H1 (cell line): Measurements from ENCODE around the gene ORC2. TPM values are rescaled to one million over a fixed set of nuclear protein-coding genes. Genes with fewer than 3 reads are reported as not detected.

Experiments
- polyA plus RNA-seq, 7 experiments: library from polyadenylated mRNA; depleted of rRNA in 3 of 7; stranded (reverse) in 5 of 7; unstranded in 2 of 7; fragments of >200 nt in 5 of 7; fragments of 200-250 nt in 2 of 7; gene quantifications; 1 replicate in 5 of 7; 2 replicates in 1 of 7; 4 replicates in 1 of 7; pipeline versions ENCODE4 v1.2.1 to v1.2.3, GENCODE V29; 2011 to 2013; ENCODE audit warnings: missing spikeins in 2 of 7, mixed read lengths in 2 of 7
- total RNA-seq: library from RNA; stranded (reverse); fragmentation: NEBNext Ultra II Directional; extraction: Animal tissue kit (Norgen Biotek cat#: 25700); gene quantifications from 2 replicates; pipeline ENCODE4 v1.2.1, GENCODE V29; 2021
- TF ChIP-seq, protein P1 (sequence below): fragments of 300-600 bp; sonication (generic); IDR thresholded peaks from 2 replicates; pipeline ENCODE4 v1.7.1; 2012; ENCODE audit warnings: low read length, moderate library complexity, mild to moderate bottlenecking, inconsistent platforms; ENCODE audit not compliant: insufficient replicate concordance

ORC2 gene
- total and polyA plus RNA-seq, 2 of the 8 experiments (the other 6 are each of a cell fraction or from before 2014, with no cell fraction given) = 7.1 to 89.8 TPM

DNA sequence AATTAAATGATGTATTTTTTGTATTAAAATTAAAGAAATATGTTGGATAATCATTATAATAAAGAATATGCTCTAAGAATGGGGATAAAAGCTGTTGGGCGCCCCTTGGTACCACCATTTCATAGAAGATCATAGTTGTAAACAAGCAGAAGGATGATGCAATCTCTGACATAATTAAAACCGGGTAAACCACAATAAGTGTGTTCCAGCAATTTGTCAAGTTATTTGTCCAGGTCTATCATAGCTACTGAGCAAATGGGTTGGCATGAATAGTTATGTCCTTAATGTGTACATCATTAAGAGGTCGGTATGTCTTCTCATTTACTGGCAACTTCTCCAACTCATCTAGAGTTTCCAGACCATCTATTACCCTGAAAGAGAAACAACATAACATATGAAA lies 92.3 kb downstream of the ORC2 start (continued):
- TF ChIP-seq, protein P1, sequence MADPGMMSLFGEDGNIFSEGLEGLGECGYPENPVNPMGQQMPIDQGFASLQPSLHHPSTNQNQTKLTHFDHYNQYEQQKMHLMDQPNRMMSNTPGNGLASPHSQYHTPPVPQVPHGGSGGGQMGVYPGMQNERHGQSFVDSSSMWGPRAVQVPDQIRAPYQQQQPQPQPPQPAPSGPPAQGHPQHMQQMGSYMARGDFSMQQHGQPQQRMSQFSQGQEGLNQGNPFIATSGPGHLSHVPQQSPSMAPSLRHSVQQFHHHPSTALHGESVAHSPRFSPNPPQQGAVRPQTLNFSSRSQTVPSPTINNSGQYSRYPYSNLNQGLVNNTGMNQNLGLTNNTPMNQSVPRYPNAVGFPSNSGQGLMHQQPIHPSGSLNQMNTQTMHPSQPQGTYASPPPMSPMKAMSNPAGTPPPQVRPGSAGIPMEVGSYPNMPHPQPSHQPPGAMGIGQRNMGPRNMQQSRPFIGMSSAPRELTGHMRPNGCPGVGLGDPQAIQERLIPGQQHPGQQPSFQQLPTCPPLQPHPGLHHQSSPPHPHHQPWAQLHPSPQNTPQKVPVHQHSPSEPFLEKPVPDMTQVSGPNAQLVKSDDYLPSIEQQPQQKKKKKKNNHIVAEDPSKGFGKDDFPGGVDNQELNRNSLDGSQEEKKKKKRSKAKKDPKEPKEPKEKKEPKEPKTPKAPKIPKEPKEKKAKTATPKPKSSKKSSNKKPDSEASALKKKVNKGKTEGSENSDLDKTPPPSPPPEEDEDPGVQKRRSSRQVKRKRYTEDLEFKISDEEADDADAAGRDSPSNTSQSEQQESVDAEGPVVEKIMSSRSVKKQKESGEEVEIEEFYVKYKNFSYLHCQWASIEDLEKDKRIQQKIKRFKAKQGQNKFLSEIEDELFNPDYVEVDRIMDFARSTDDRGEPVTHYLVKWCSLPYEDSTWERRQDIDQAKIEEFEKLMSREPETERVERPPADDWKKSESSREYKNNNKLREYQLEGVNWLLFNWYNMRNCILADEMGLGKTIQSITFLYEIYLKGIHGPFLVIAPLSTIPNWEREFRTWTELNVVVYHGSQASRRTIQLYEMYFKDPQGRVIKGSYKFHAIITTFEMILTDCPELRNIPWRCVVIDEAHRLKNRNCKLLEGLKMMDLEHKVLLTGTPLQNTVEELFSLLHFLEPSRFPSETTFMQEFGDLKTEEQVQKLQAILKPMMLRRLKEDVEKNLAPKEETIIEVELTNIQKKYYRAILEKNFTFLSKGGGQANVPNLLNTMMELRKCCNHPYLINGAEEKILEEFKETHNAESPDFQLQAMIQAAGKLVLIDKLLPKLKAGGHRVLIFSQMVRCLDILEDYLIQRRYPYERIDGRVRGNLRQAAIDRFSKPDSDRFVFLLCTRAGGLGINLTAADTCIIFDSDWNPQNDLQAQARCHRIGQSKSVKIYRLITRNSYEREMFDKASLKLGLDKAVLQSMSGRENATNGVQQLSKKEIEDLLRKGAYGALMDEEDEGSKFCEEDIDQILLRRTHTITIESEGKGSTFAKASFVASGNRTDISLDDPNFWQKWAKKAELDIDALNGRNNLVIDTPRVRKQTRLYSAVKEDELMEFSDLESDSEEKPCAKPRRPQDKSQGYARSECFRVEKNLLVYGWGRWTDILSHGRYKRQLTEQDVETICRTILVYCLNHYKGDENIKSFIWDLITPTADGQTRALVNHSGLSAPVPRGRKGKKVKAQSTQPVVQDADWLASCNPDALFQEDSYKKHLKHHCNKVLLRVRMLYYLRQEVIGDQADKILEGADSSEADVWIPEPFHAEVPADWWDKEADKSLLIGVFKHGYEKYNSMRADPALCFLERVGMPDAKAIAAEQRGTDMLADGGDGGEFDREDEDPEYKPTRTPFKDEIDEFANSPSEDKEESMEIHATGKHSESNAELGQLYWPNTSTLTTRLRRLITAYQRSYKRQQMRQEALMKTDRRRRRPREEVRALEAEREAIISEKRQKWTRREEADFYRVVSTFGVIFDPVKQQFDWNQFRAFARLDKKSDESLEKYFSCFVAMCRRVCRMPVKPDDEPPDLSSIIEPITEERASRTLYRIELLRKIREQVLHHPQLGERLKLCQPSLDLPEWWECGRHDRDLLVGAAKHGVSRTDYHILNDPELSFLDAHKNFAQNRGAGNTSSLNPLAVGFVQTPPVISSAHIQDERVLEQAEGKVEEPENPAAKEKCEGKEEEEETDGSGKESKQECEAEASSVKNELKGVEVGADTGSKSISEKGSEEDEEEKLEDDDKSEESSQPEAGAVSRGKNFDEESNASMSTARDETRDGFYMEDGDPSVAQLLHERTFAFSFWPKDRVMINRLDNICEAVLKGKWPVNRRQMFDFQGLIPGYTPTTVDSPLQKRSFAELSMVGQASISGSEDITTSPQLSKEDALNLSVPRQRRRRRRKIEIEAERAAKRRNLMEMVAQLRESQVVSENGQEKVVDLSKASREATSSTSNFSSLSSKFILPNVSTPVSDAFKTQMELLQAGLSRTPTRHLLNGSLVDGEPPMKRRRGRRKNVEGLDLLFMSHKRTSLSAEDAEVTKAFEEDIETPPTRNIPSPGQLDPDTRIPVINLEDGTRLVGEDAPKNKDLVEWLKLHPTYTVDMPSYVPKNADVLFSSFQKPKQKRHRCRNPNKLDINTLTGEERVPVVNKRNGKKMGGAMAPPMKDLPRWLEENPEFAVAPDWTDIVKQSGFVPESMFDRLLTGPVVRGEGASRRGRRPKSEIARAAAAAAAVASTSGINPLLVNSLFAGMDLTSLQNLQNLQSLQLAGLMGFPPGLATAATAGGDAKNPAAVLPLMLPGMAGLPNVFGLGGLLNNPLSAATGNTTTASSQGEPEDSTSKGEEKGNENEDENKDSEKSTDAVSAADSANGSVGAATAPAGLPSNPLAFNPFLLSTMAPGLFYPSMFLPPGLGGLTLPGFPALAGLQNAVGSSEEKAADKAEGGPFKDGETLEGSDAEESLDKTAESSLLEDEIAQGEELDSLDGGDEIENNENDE = no peak
- TF ChIP-seq, all 59 proteins: peak for 0
